Subcutaneous adipose tissue (tissue), 4 donors: ENCODE data around the gene ZNF382. TPM values are rescaled to one million over a fixed set of nuclear protein-coding genes. Genes with fewer than 3 reads are reported as not detected.

Source experiments
- total RNA-seq, 4 donors: library from RNA; depleted of rRNA; stranded (reverse); fragments of >200 nt; gene quantifications; one replicate each; pipeline ENCODE4 v1.1.0, GENCODE V29; 2016
- TF ChIP-seq, protein P1 (sequence below): fragments of 450-650 bp; IDR thresholded peaks from one replicate; pipeline ENCODE4 v1.5.1; 2016; ENCODE audit warnings: low read depth, mild to moderate bottlenecking, control low read depth, antibody characterized with exemption, moderate library complexity

Gene ZNF382
- total RNA-seq, 4 donors from 2014 or later = 2.8 to 8.6 (median 5.3) TPM

DNA sequence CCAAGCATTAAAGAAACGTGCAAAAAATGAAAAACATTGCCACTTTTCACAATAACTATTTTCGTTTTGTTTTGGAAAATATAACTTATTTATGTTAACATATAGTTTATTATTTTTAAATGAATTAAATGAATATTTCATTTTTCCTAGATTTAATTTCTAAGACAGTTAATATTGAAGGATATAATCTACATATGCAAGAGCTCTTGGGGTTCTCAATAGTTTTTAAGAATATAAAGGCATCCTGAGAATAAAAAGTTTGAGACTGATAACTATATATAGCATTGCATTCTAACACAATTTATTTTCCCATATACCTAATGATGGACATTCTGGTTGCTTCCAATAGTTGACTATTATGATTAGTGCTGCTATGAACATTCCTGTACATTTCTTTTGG lies 41.6 kb downstream of the ZNF382 start:
- TF ChIP-seq, protein P1, sequence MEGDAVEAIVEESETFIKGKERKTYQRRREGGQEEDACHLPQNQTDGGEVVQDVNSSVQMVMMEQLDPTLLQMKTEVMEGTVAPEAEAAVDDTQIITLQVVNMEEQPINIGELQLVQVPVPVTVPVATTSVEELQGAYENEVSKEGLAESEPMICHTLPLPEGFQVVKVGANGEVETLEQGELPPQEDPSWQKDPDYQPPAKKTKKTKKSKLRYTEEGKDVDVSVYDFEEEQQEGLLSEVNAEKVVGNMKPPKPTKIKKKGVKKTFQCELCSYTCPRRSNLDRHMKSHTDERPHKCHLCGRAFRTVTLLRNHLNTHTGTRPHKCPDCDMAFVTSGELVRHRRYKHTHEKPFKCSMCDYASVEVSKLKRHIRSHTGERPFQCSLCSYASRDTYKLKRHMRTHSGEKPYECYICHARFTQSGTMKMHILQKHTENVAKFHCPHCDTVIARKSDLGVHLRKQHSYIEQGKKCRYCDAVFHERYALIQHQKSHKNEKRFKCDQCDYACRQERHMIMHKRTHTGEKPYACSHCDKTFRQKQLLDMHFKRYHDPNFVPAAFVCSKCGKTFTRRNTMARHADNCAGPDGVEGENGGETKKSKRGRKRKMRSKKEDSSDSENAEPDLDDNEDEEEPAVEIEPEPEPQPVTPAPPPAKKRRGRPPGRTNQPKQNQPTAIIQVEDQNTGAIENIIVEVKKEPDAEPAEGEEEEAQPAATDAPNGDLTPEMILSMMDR = no peak

DNA sequence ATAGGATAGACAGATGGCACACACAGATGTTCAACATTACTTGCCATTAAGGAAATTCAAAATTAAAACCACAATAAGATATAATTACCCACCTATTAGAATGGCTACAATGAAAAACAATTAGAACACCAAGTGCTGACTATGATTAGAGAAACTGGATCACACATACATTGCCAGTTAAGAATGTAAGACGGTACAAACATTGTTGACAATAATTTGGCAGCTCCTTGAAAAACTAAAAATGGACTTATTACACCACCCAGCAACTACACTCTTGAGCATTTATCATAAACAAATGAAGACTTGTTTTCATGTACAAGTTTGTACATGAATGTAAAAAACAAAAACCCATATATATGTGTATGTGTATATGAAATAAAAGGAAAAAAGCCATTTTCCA lies 47.8 kb downstream of the ZNF382 start:
- TF ChIP-seq, protein P1 = no peak

DNA sequence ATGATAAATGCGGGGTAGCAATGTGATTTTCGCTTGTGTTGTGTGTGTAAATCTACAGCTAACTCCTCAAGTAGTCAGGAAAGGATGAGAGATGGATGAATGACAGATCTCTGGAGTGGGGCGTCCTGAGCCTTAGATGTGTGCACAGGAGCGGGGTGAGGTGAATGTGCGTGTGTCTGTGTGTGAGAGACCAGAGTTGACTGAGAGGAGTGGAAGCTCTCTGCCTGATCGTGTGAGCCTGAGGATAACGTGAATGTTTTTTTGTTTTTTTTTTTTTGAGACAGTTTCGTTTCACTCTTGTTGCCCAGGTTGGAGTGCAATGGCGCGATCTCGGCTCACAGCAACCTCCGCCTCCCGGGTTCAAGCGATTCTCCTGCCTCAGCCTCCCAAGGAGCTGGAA lies 60.7 kb downstream of the ZNF382 start:
- TF ChIP-seq, protein P1 = no peak

DNA sequence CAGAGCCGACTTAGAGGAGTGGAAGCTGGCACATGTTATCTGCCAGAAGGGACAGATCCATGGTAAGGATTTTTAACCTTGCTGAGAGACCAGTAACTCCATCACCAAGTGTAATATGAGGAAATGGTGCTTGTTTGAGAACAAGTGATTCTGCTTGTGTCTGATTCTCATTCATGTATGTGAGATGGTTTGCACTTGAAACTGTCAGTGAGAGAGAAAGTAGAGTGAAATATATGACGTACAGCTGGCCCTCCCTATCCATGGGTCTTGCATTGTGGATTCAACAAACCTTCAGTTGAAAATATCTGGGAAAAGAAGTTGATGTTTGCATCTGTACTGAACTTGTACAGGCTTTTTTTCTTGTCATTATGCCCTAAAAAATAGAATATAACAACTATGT lies 63.5 kb downstream of the ZNF382 start:
- TF ChIP-seq, protein P1 = no peak

DNA sequence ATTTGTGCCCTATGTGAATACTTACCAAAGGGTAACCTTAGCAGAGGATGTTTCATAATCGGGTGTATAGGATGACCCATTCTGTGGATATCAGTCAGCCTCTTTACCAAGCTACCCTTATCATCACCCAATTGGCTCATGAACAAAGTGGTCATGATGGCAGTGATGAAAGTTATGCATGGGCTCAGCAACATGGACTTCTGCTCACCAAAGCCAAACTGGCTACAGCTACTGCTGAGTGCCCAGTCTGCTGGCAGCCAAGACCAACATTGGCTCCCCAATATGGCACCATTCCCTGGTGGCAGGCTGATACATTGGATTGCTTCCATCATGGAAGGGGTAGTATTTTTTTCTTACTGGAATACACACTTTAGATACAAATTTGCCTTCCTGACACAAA lies 67.3 kb downstream of the ZNF382 start:
- TF ChIP-seq, protein P1 = no peak

DNA sequence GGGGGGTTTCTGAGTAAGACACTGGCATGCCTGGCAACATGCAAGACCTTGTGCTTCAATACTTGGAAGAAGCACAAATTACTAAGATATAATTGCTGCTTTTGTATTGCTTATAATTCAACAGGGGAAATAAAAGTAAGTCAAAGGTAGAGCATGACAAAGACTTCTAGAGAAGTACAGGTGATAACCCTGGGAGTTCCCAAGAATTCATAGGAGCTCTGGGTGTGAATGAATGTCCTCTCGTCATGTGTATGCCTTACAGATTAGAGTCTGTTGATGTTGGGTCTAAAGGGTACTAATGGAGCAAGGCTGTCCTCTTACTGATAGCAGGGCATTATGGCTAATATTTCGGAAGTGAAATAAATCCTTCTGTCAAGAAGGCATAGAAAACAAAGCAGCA lies 69.1 kb downstream of the ZNF382 start:
- TF ChIP-seq, protein P1 = no peak

DNA sequence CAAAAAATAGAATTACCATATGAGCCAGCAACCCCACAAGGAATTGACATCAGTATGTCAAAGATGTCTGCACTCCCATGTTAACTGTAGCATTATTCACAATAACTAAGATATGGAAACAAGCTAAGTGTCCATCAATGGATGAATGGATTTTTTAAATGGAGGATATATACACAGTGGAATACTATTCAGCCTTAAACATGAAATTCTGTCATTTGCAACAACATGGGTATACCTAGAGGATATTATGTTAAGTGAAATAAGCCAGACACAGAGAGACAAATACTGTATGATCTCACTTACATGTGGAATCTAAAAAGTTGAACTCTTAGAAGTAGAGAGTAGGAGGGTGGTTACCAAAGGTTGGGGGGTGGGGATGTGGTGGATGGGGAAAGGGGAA lies 74.3 kb downstream of the ZNF382 start:
- TF ChIP-seq, protein P1 = no peak

Other genes with a start within 250 kb of the ZNF382 start
- 1 to 10 TPM; 4.9 to 7.3 (median 5.7) TPM for gene ZFP14, start 226.1 kb upstream of the ZNF382 start, total RNA-seq
- 1 to 10 TPM; 3.5 to 7.0 (median 5.9) TPM for gene ZFP82, start 186.7 kb upstream of the ZNF382 start, total RNA-seq
- gene ZNF566, start 115.8 kb upstream of the ZNF382 start, total RNA-seq = 10 to 100 TPM in 3 of 4 donors, 1 to 10 TPM in 1; 9.9 to 22.4 (median 13.8) TPM
- gene ZNF260, start 77.0 kb upstream of the ZNF382 start, total RNA-seq = 10 to 100 TPM in 1 of 4 donors, 1 to 10 TPM in 3; 8.8 to 19.4 (median 9.4) TPM
- gene ZNF529, start 32.0 kb upstream of the ZNF382 start, total RNA-seq = 10 to 100 TPM in 1 of 4 donors, 1 to 10 TPM in 3; 7.5 to 12.2 (median 9.5) TPM
- 1 to 10 TPM; 5.9 to 8.6 (median 8.1) TPM for gene ZNF461, start 61.5 kb downstream of the ZNF382 start, total RNA-seq
- gene ZNF567, start 82.3 kb downstream of the ZNF382 start, total RNA-seq = 10 to 100 TPM in 2 of 4 donors, 1 to 10 TPM in 2; 5.8 to 11.7 (median 9.6) TPM
- gene ZNF850, start 167.5 kb downstream of the ZNF382 start, total RNA-seq = 1 to 10 TPM; 1.5 to 3.4 (median 2.3) TPM
- gene ZNF790, start 233.1 kb downstream of the ZNF382 start, total RNA-seq = 1 to 10 TPM; 4.3 to 7.2 (median 6.1) TPM
- 1 to 10 TPM; 3.6 to 8.1 (median 6.1) TPM for gene ZNF345, start 245.6 kb downstream of the ZNF382 start, total RNA-seq